GDM1 (cell line): Measurements from ENCODE around the gene PCDHGA1.
"Not testable (repeated sequence)": the region's sequence is repeated elsewhere in the genome, so short reads cannot be mapped to it uniquely, and the experiment has no call there.

ENCODE experiments used
- DNase-seq: peaks from one replicate; lab custom pipeline; 2025; lab: John Stamatoyannopoulos, UW

The PCDHGA1 gene

GRCh38 chr5:141330299-141331080 lies at the start of gene PCDHGA1:
Gene PCDHGA1, plus strand, starts transcription at chr5:141330514.
- no peak for DNase-seq

GRCh38 chr5:141298376-141298775 lies 31.9 kb upstream of the PCDHGA1 start:
- DNase-seq = no peak

- DNase-seq = no peak
Measured at GRCh38 chr5:141303756-141304155, 26.6 kb upstream of the PCDHGA1 start, which contains the start of gene SLC25A2. Gene SLC25A2, minus strand, starts transcription at chr5:141304049. Its CDS starts 184 bp downstream, at chr5:141303865.

DNA sequence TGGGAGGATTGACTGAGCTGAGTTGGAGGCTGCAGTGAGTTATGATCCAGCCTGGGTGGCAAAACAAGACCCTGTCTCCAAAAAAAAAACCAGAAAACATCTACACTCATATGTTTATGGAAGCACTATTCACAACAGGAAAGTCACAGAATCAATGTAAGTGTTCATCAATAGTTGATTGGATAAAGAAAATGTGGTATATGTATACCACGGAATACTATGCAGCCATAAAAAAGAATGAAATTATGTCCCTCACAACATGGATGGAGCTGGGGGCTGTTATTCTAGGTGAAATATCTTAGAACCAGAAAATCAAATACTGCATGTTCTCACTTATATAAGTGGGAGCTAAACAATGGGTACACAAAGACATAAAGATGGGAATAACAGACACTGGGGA lies 23.7 kb upstream of the PCDHGA1 start:
- no peak for DNase-seq

GRCh38 chr5:141313711-141314110 lies 16.6 kb upstream of the PCDHGA1 start:
- DNase-seq = no peak

DNA sequence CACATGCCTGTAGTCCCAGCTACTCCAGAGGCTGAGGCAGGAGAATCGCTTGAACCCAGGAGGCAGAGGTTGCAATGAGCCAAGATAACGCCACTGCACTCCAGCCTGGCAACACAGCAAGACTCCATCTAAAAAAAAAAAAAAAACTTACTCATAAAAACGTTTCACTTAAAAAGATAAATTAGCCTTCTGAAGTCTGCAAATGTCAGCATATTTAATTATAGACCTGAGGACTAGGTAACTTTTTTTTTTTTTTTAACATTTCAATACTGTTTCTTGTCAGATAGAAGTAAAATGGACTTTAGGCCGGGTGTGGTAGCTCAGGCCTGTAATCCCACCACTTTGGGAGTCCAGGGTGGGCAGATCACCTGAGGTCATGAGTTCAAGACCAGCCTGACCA lies 13.4 kb upstream of the PCDHGA1 start:
- DNase-seq = not testable (repeated sequence)

GRCh38 chr5:141319202-141319601 lies 11.1 kb upstream of the PCDHGA1 start:
- no peak for DNase-seq

DNA sequence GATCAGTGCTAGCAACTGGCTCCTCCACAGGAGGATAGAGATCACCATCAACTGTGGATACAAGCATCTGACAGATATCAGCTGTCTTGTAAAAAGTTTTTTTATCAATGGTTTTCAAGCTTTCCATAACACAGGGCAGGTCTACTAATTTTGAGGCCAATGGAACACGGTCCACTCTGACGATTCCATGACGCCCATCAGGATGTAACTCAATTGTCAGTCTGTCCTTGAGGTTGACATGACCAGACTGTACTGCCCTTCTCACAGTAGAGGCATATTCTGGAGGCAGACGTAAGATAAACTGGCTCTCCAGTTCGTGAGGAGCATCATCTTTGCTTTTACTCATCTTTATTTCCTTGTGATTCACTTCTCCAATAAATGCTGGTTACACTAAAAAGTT lies 10.6 kb upstream of the PCDHGA1 start:
- DNase-seq = no peak

DNA sequence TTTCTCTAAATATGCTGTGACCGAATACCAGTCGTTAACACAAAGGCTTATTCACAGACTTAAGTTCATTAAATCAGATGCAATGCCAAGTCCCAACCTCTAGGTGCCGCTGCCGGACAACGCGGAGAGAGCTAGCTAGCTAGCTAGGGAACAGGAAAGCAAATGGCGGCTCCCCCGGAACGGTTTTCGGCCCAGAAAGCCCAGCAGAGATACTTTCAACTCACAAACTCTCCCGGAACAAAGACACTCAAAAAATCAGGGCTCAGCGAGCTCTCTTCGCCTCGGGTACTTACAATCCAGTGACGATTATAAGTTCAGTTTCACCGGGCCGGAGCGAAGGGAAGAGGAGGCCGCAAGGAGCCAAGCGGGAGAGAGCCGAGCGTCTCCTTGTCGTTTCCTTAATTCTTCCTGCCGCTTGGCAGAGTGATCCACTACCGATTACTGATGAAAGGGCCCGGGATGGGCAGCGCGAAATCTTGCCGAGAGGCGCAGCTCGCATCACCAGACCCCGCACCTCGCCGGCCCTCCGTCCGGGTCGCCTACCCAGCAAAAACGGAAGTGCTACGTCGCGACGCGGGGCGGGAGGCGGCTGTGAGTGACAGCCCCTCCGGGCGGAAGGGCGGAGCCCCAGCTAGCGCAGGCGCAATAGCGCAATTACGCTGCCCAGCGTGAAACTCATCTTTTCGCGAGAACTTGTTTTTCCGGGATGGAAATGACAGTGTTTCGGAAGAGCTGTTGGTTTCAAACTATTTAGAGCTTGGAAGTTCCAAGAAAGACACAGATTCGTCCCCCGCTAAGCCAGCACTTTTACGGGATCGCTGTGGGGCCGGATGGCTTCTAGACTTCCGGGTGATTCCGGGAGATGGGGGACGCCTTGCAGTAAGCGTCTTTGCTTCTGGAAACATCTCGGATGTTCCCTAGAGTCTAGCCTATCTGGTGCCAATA lies 9.8 kb upstream of the PCDHGA1 start, which contains the start of gene TAF7:
TAF7 (minus strand) TSS at position 560 of the 945 bp plus-strand sequence. CDS start 740 bp downstream, outside the sequence.
- peak; percentile 87 for DNase-seq

GRCh38 chr5:141322261-141322660 lies 8.1 kb upstream of the PCDHGA1 start:
- no peak for DNase-seq

GRCh38 chr5:141326088-141326854 lies 4.0 kb upstream of the PCDHGA1 start:
- no peak for DNase-seq

GRCh38 chr5:141328231-141328630 lies 2.1 kb upstream of the PCDHGA1 start:
- DNase-seq = no peak

DNA sequence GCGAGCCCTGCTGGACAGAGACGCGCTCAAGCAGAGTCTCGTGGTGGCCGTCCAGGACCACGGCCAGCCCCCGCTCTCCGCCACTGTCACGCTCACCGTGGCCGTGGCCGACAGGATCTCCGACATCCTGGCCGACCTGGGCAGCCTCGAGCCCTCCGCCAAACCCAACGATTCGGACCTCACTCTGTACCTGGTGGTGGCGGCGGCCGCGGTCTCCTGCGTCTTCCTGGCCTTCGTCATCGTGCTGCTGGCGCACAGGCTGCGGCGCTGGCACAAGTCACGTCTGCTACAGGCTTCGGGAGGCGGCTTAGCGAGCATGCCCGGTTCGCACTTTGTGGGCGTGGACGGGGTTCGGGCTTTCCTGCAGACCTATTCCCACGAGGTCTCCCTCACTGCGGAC lies 2.3 kb downstream of the PCDHGA1 start:
- DNase-seq = not testable (repeated sequence)

DNA sequence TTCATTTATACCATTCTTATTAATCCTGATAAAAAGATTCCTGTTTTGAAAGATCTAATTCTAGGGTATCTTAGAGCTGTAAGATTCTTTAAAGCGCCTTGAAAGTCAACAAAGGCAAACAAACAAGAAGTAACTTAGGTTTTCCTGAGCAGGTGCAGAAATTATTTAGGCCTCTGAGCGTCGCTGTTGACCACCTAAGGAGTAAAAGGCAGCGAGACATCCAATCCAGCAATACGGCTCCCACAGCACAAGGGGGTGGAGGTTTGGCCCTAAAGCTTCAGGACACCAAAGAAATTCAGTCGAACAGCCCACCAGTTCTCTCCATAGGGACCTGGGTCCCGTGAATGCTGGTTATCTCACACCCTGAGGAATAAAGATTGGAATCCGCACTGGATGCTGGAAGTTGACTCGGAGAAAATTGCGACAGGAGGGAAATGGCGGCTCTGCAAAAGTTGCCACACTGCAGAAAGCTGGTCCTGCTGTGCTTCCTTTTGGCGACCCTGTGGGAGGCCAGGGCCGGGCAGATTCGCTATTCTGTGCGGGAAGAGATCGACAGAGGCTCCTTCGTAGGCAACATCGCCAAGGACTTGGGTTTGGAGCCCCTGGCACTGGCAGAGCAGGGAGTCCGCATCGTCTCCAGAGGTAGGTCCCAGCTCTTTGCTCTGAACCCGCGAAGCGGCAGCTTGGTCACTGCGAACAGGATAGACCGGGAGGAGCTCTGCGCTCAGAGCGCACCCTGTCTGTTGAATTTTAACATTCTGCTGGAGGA lies 8.4 kb downstream of the PCDHGA1 start, which contains the start of gene PCDHGA2:
PCDHGA2 (plus strand) TSS at position 223 of the 769 bp plus-strand sequence.
- no peak for DNase-seq

DNA sequence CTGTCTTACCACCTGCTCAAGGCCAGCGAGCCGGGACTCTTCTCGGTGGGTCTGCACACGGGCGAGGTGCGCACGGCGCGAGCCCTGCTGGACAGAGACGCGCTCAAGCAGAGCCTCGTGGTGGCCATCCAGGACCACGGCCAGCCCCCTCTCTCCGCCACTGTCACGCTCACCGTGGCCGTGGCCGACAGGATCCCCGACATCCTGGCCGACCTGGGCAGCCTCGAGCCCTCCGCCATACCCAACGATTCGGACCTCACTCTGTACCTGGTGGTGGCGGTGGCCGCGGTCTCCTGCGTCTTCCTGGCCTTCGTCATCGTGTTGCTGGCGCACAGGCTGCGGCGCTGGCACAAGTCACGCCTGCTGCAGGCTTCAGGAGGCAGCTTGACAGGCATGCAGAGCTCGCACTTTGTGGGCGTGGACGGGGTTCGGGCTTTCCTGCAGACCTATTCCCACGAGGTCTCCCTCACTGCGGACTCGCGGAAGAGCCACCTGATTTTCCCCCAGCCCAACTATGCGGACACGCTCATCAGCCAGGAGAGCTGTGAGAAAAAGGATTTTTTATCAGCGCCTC lies 10.6 kb downstream of the PCDHGA1 start:
- not testable (repeated sequence) for DNase-seq

- no peak for DNase-seq
Measured at GRCh38 chr5:141342773-141343172, 12.5 kb downstream of the PCDHGA1 start.

- no peak for DNase-seq
Measured at GRCh38 chr5:141343242-141343952, 13.1 kb downstream of the PCDHGA1 start, which contains the start of gene PCDHGA3. Gene PCDHGA3, plus strand, starts transcription at chr5:141343829. Its CDS starts 205 bp downstream, at chr5:141344034.

GRCh38 chr5:141343953-141344463 lies 13.7 kb downstream of the PCDHGA1 start:
- DNase-seq = no peak

DNA sequence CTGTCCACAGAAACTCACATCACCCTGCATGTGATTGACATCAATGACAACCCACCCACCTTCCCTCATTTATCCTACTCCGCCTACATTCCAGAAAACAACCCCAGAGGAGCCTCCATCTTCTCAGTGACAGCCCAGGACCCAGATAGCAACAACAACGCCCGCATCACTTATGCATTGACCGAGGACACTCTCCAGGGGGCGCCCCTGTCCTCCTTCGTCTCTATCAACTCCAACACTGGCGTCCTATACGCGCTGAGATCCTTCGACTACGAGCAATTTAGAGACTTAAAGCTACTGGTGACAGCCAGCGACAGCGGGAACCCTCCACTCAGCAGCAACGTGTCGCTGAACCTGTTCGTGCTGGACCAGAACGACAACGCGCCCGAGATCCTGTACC lies 15.0 kb downstream of the PCDHGA1 start:
- DNase-seq = no peak

DNA sequence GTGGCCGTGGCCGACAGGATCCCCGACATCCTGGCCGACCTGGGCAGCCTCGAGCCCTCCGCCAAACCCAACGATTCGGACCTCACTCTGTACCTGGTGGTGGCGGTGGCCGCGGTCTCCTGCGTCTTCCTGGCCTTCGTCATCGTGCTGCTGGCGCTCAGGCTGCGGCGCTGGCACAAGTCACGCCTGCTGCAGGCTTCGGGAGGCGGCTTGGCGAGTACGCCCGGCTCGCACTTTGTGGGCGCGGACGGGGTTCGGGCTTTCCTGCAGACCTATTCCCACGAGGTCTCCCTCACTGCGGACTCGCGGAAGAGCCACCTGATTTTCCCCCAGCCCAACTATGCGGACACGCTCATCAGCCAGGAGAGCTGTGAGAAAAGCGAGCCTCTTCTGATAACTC lies 15.7 kb downstream of the PCDHGA1 start:
- DNase-seq = not testable (repeated sequence)
